Suprapubic skin (tissue), 4 donors: Measurements from ENCODE around the gene PIK3CB. TPM values are rescaled to one million over a fixed set of nuclear protein-coding genes. Genes with fewer than 3 reads are reported as not detected.
"Not testable (repeated sequence)": the region's sequence is repeated elsewhere in the genome, so short reads cannot be mapped to it uniquely, and the experiment has no call there.

Experiments
- DNase-seq, 2 donors: peaks; one replicate each; pipeline ENCODE4 v3.0.0-alpha.2; 2019; ENCODE audit warnings: low spot score in 2 of 2
- H3K27ac ChIP-seq: fragments of 200-600 bp; sonication (generic); one replicate; pipeline ENCODE4 v1.5.1; 2019
- H3K27me3 ChIP-seq: fragments of 200-600 bp; sonication (generic); one replicate; pipeline ENCODE4 v1.5.1; 2019
- H3K36me3 ChIP-seq: fragments of 200-600 bp; sonication (generic); one replicate; pipeline ENCODE4 v1.5.1; 2019
- H3K4me1 ChIP-seq: fragments of 200-600 bp; sonication (generic); one replicate; pipeline ENCODE4 v1.5.1; 2019
- H3K4me3 ChIP-seq: fragments of 200-600 bp; sonication (generic); one replicate; pipeline ENCODE4 v1.5.1; 2019; ENCODE audit warnings: mild to moderate bottlenecking
- H3K9me3 ChIP-seq: fragments of 200-600 bp; sonication (generic); one replicate; pipeline ENCODE4 v1.5.1; 2019
- CTCF ChIP-seq, 2 donors: fragments of 200-600 bp in 1 of 2; fragments of 450-650 bp in 1 of 2; sonication (generic) in 1 of 2; IDR thresholded peaks; one replicate each; pipeline ENCODE4 v1.5.1; 2016 to 2019; ENCODE audit warnings: antibody characterized with exemption in 2 of 2, mild to moderate bottlenecking in 1 of 2, moderate library complexity in 1 of 2
- EP300 ChIP-seq: sonication (generic); formaldehyde crosslinking; IDR thresholded peaks from one replicate; pipeline ENCODE4 v1.6.1; 2017; ENCODE audit warnings: antibody characterized with exemption
- POLR2A ChIP-seq, 2 donors: fragments of 450-650 bp; IDR thresholded peaks; one replicate each; pipeline ENCODE4 v1.6.1; 2017; ENCODE audit warnings: antibody characterized with exemption in 2 of 2, mild to moderate bottlenecking in 2 of 2, moderate library complexity in 2 of 2
- POLR2AphosphoS5 ChIP-seq, 3 donors: sonication (generic); formaldehyde crosslinking; IDR thresholded peaks; one replicate each; pipeline ENCODE4 v1.6.1; 2017; ENCODE audit warnings: antibody characterized with exemption in 3 of 3
- WGBS: methylation state at CpG from one replicate; pipeline ENCODE4 v1.1.5; 2018; 5-methylcytosine and 5-hydroxymethylcytosine counted together
- total RNA-seq, 4 donors: library from RNA; depleted of rRNA; stranded (reverse); fragments of >200 nt; gene quantifications; one replicate each; pipeline ENCODE4 v1.1.0, GENCODE V29; 2016

The PIK3CB gene
- total RNA-seq, 4 donors from 2014 or later: 47.4 to 66.9 (median 53.2) TPM

GRCh38 chr3:138809500-138810256 lies 25.1 kb downstream of the PIK3CB start:
- Histone ChIP-seq H3K27ac (no peak overlapping the region), H3K4me3 (no peak overlapping the region), H3K36me3 (peaks cover 4% of the 10 kb centered on the region), H3K27me3 (no peaks in the 10 kb centered on the region), H3K4me1 (no peaks in the 10 kb centered on the region), H3K9me3 (no peaks in the 10 kb centered on the region)
- DNase-seq: no peak
- 91% methylated on average over 6 of the region's 6 CpGs for WGBS
- no peak for TF ChIP-seq POLR2A (IDR thresholded peaks at IDR 0.05)
- TF ChIP-seq EP300: no peak
- TF ChIP-seq CTCF (IDR thresholded peaks at IDR 0.05): no peak
- TF ChIP-seq POLR2AphosphoS5 (IDR thresholded peaks at IDR 0.05): no peak

GRCh38 chr3:138806376-138807080 lies 28.2 kb downstream of the PIK3CB start:
- WGBS: 83% methylated on average over 3 of the region's 3 CpGs
- H3K27ac ChIP-seq: no peak overlapping the region
- H3K36me3 ChIP-seq: peaks cover 4% of the 10 kb centered on the region
- H3K9me3 ChIP-seq: no peaks in the 10 kb centered on the region
- no peaks in the 10 kb centered on the region for H3K27me3 ChIP-seq
- peaks cover 4% of the 10 kb centered on the region for H3K4me1 ChIP-seq
- no peak for DNase-seq
- H3K4me3 ChIP-seq: no peak overlapping the region
- TF ChIP-seq POLR2AphosphoS5 (IDR thresholded peaks at IDR 0.05) (no peak), POLR2A (IDR thresholded peaks at IDR 0.05) (no peak), EP300 (no peak), CTCF (IDR thresholded peaks at IDR 0.05) (no peak)

- WGBS: 47% methylated on average over 2 of the region's 2 CpGs
- Histone ChIP-seq H3K9me3 (no peaks in the 10 kb centered on the region), H3K27ac (peak overlapping the region; percentile 10), H3K4me1 (peaks cover 4% of the 10 kb centered on the region), H3K27me3 (no peaks in the 10 kb centered on the region), H3K36me3 (peaks cover 4% of the 10 kb centered on the region), H3K4me3 (no peak overlapping the region)
- TF ChIP-seq POLR2AphosphoS5 (IDR thresholded peaks at IDR 0.05) (no peak), EP300 (no peak), CTCF (IDR thresholded peaks at IDR 0.05) (no peak), POLR2A (IDR thresholded peaks at IDR 0.05) (no peak)
- no peak for DNase-seq
Measured at GRCh38 chr3:138803006-138803653, 31.6 kb downstream of the PIK3CB start.

GRCh38 chr3:138802223-138802622 lies 32.5 kb downstream of the PIK3CB start:
- H3K27ac ChIP-seq, H3K4me3 ChIP-seq, H3K9me3 ChIP-seq, H3K36me3 ChIP-seq, H3K4me1 ChIP-seq, DNase-seq, H3K27me3 ChIP-seq: not testable (repeated sequence)
- 97% methylated on average over 6 of the region's 6 CpGs for WGBS

- H3K4me1 ChIP-seq: peaks cover 4% of the 10 kb centered on the region
- 97% methylated on average over 3 of the region's 3 CpGs for WGBS
Measured at GRCh38 chr3:138801792-138802191, 32.9 kb downstream of the PIK3CB start.

GRCh38 chr3:138800248-138800647 lies 34.5 kb downstream of the PIK3CB start:
- Histone ChIP-seq H3K27me3 (no peaks in the 10 kb centered on the region), H3K4me3 (no peak overlapping the region), H3K27ac (no peak overlapping the region), H3K36me3 (no peaks in the 10 kb centered on the region), H3K4me1 (peaks cover 4% of the 10 kb centered on the region), H3K9me3 (no peaks in the 10 kb centered on the region)
- DNase-seq: no peak
- WGBS: 100% methylated on average over 2 of the region's 2 CpGs
- no peak for TF ChIP-seq EP300
- TF ChIP-seq POLR2AphosphoS5 (IDR thresholded peaks at IDR 0.05): no peak
- no peak for TF ChIP-seq CTCF (IDR thresholded peaks at IDR 0.05)
- no peak for TF ChIP-seq POLR2A (IDR thresholded peaks at IDR 0.05)

More at GRCh38 chr3:138801792-138802191, 32.9 kb downstream of the PIK3CB start:
- no peak overlapping the region for H3K4me3 ChIP-seq
- no peak overlapping the region for H3K27ac ChIP-seq
- no peak for TF ChIP-seq POLR2AphosphoS5 (IDR thresholded peaks at IDR 0.05)
- no peak for DNase-seq
- no peaks in the 10 kb centered on the region for H3K9me3 ChIP-seq
- peaks cover 4% of the 10 kb centered on the region for H3K36me3 ChIP-seq
- H3K27me3 ChIP-seq: no peaks in the 10 kb centered on the region
